Transverse colon (tissue), 4 donors: ENCODE measurements around the gene RASSF3. TPM values are rescaled to one million over a fixed set of nuclear protein-coding genes. Genes with fewer than 3 reads are reported as not detected.
A peak's percentile ranks its signal among the peaks of the same experiment; 100 is the strongest.

Source experiments
- DNase-seq: peaks from one replicate; pipeline ENCODE4 v3.0.0-alpha.2; 2019
- H3K27ac ChIP-seq, 4 donors: fragments of 200-600 bp; sonication (generic); 2 replicates each; pipeline ENCODE4 v1.5.1; 2016 to 2018; ENCODE audit warnings: inconsistent platforms in 4 of 4
- H3K27me3 ChIP-seq: fragments of 200-600 bp; sonication (generic); 2 replicates; pipeline ENCODE4 v1.5.1; 2017; ENCODE audit warnings: inconsistent platforms
- H3K36me3 ChIP-seq, 4 donors: fragments of 200-600 bp; sonication (generic); 2 replicates each; pipeline ENCODE4 v1.5.1; 2017 to 2019; ENCODE audit warnings: inconsistent platforms in 4 of 4
- H3K4me1 ChIP-seq, 4 donors: fragments of 200-600 bp; sonication (generic); 2 replicates each; pipeline ENCODE4 v1.5.1; 2017 to 2020; ENCODE audit warnings: inconsistent platforms in 4 of 4
- H3K4me3 ChIP-seq, 4 donors: fragments of 200-600 bp; sonication (generic); 1 replicate in 1 of 4; 2 replicates in 3 of 4; pipeline versions ENCODE4 v1.5.1 to v1.6.1; 2017 to 2019; ENCODE audit warnings: inconsistent platforms in 4 of 4
- H3K9me3 ChIP-seq, 2 donors: fragments of 200-600 bp; sonication (generic); 2 replicates each; pipeline ENCODE4 v1.5.1; 2017 to 2019; ENCODE audit warnings: inconsistent platforms in 2 of 2
- EP300 ChIP-seq: sonication (generic); formaldehyde crosslinking; IDR thresholded peaks from one replicate; pipeline ENCODE4 v1.6.1; 2017; ENCODE audit warnings: antibody characterized with exemption, low read depth
- POLR2A ChIP-seq: fragments of 450-650 bp; IDR thresholded peaks from one replicate; pipeline ENCODE4 v1.6.1; 2016; ENCODE audit warnings: antibody characterized with exemption, mild to moderate bottlenecking, moderate library complexity
- POLR2AphosphoS5 ChIP-seq, 3 donors: sonication (generic); formaldehyde crosslinking; IDR thresholded peaks; one replicate each; pipeline ENCODE4 v1.6.1; 2016; ENCODE audit warnings: antibody characterized with exemption in 3 of 3
- WGBS, 2 donors: methylation state at CpG; one replicate each; pipeline ENCODE4 v1.1.5; 2018; ENCODE audit warnings: low coverage in 1 of 2; 5-methylcytosine and 5-hydroxymethylcytosine counted together
- in situ Hi-C, 4 donors: fragments of 200-750 bp; cut with MboI; loops; one replicate each; pipeline versions ENCODE4 v1.15.0 to v1.15.1; 2017; ENCODE audit warnings: low sequenced_read_pairs in 3 of 4, low pct_ligation_motif_present in 1 of 4, low pct_unique_long_range_greater_than_20kb in 1 of 4
- intact Hi-C: fragments of 100-400 bp; cut with DNase I; formaldehyde crosslinking; loops from one replicate; pipeline ENCODE4 v1.15.1; 2023; ENCODE audit warnings: low total_unique reads
- total RNA-seq, 4 donors: library from RNA; depleted of rRNA; stranded (reverse); fragments of >200 nt; gene quantifications; one replicate each; pipeline ENCODE4 v1.1.0, GENCODE V29; 2016
- TF ChIP-seq, protein P1 (sequence below), 5 experiments: fragments of 200-600 bp in 3 of 5; fragments of 450-650 bp in 2 of 5; sonication (generic) in 3 of 5; IDR thresholded peaks; 1 replicate in 2 of 5; 2 replicates in 3 of 5; pipeline ENCODE4 v1.5.1; 2016 to 2017; ENCODE audit warnings: antibody characterized with exemption in 5 of 5, inconsistent platforms in 3 of 5, mild to moderate bottlenecking in 2 of 5, moderate library complexity in 1 of 5

RASSF3 gene
- total RNA-seq, 4 donors from 2014 or later = 41.6 to 83.2 (median 62.5) TPM

DNA sequence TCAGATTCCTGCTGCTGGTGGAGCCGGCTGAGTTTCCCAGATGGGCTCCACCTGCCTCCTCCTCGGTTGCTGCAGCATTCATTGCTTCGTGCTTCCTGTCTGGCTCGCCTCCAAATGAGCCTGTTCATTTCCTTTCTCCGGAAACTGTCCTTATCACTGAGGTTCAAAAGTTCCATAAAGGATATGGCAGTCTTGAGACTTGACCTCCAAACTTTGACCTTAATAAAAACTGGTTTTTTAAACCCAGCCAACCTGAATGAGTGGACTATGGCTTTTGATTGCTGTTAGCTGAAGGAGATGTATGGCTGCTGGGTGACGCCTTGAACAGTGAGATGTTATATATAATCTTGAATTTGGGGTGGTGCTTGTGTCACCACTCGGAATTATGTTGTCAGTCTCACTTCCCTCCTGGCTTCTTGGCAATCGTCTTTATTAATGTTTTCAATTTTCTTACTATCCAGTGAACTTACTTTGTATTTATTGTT lies 62.7 kb downstream of the RASSF3 start:
- intact Hi-C loops = no loop called here
- H3K4me1 ChIP-seq = peaks cover 79 to 100% (median 83%) of the 10 kb centered on the region in 4 donors
- in situ Hi-C loops = loop anchor here in 1 of 4 donors (10.0 kb wide), 1 partner anchor 48 kb away; no protein-coding TSS in a partner anchor
- no peaks in the 10 kb centered on the region for H3K9me3 ChIP-seq
- H3K27me3 ChIP-seq = no peaks in the 10 kb centered on the region
- TF ChIP-seq, protein P1, sequence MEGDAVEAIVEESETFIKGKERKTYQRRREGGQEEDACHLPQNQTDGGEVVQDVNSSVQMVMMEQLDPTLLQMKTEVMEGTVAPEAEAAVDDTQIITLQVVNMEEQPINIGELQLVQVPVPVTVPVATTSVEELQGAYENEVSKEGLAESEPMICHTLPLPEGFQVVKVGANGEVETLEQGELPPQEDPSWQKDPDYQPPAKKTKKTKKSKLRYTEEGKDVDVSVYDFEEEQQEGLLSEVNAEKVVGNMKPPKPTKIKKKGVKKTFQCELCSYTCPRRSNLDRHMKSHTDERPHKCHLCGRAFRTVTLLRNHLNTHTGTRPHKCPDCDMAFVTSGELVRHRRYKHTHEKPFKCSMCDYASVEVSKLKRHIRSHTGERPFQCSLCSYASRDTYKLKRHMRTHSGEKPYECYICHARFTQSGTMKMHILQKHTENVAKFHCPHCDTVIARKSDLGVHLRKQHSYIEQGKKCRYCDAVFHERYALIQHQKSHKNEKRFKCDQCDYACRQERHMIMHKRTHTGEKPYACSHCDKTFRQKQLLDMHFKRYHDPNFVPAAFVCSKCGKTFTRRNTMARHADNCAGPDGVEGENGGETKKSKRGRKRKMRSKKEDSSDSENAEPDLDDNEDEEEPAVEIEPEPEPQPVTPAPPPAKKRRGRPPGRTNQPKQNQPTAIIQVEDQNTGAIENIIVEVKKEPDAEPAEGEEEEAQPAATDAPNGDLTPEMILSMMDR (IDR thresholded peaks at IDR 0.05) = no peak
- peak; percentile 49 for TF ChIP-seq EP300
- peak; percentile 31 for TF ChIP-seq POLR2A
- TF ChIP-seq POLR2AphosphoS5 (IDR thresholded peaks at IDR 0.05) = peak in 2 of 3 donors; percentile 73 to 86
- no peak overlapping the region for H3K4me3 ChIP-seq
- DNase-seq = peak; percentile 93
- peak overlapping the region; percentile 80 to 90 (median 87) for H3K27ac ChIP-seq
- H3K36me3 ChIP-seq = no peaks in the 10 kb centered on the region
- 5 to 10% methylated on average over 7 to 8 of the region's 8 CpGs for WGBS, 2 donors

DNA sequence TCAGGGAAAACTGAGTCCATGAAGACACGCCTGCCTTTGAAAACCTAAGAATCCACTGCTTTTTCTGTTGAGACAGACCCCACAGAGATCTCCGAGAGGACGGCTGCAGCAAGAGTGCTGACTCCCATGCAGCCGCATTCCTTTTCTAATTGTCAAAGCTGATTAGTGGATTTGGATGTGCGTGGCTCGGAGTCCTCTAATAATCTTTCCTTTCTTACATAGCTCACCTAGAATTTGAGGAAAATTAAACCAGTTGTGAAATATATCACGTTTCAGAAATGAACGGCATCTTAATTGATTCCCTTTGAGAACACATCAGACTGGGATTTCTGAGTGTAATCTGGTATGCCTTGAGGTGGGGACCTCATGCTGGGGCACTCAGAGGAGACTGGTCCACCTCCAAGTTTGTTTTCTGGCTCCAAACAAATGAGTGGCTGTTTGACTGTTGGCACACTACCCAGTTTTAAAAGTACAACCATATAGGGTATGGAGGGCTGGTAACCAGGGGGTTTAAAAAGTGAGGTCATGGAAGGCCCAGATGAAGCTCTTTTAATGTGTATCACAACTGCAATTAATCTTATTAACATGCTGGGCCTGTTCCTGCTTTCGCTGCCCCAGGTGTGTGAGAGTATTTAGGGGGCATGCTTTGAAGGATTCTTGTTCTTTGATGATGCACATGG lies 63.3 kb downstream of the RASSF3 start:
- 75% methylated on average over 9 of the region's 9 CpGs; no CpG with 5 or more reads in 1 of the 2 donors for WGBS, 2 donors
- Histone ChIP-seq H3K4me3 (no peak overlapping the region), H3K4me1 (peaks cover 75 to 96% (median 82%) of the 10 kb centered on the region in 4 donors), H3K36me3 (no peaks in the 10 kb centered on the region), H3K27me3 (no peaks in the 10 kb centered on the region), H3K27ac (peak overlapping the region; percentile 80 to 90 (median 87)), H3K9me3 (no peaks in the 10 kb centered on the region)
- DNase-seq = no peak
- intact Hi-C loops = no loop called here
- TF ChIP-seq POLR2AphosphoS5 (IDR thresholded peaks at IDR 0.05) (peak in 2 of 3 donors; percentile 6 to 24), EP300 (no peak)
- in situ Hi-C loops = loop anchor here in 1 of 4 donors (10.0 kb wide), 1 partner anchor 49 kb away; no protein-coding TSS in a partner anchor

DNA sequence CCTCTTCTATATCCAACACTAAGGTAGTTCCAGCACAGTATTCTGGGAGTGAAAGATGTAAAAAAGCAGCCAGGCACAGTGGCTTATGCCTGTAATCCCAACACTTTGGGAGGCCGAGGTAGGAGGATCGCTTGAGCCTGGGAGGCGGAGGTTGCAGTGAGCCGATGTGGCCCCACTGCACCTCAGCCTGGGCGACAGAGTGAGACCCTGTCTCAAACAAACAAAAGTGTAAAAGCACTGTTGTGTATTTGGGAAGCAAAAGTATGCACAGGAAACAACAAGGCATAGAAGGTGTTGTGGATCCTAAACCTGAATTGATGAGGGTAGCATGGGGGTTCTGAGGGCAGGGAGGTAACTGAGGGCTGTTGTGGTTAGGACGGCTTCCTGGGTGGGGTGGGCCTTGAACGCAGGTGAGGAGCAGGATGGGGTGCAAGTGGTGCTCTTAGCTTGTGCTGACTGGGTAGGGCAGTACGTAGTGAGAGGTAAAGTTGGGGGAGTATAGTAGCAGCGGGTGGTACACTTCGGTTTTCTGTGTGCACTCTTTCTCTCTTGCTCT lies 64.2 kb downstream of the RASSF3 start:
- Histone ChIP-seq H3K27me3 (no peaks in the 10 kb centered on the region), H3K27ac (peak overlapping the region; percentile 80 to 90 (median 87)), H3K36me3 (no peaks in the 10 kb centered on the region), H3K9me3 (no peaks in the 10 kb centered on the region), H3K4me3 (no peak overlapping the region), H3K4me1 (peaks cover 76 to 96% (median 84%) of the 10 kb centered on the region in 4 donors)
- in situ Hi-C loops (loop anchor here in 1 of 4 donors (10.0 kb wide), 1 partner anchor 50 kb away; no protein-coding TSS in a partner anchor), intact Hi-C loops (no loop called here)
- no peak for TF ChIP-seq POLR2A
- TF ChIP-seq, protein P1 (IDR thresholded peaks at IDR 0.05) = no peak
- no peak for TF ChIP-seq EP300
- 75 to 87% methylated on average over 7 to 10 of the region's 10 CpGs for WGBS, 2 donors
- no peak for DNase-seq

DNA sequence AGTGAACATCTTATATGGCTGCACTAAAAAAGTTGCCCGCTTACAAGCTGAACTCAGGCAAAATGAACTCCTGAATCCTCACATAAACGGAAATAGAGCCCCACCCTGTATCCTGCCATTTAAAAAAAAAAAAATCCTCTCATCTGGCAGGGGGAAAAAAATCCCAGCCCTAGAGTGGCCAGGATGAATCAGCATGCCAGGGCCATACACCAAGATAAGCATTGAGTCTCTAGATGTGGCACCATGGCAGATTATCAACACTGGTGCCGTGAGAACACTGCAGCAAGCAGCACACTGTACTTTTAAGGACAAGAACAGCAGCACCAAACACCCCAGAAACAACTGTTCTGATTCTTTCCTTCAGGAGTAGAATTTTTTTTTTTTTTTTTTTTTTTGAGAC lies 65.5 kb downstream of the RASSF3 start:
- TF ChIP-seq POLR2AphosphoS5 (IDR thresholded peaks at IDR 0.05) = peak; percentile 9 to 68 (median 41)
- no peak for TF ChIP-seq POLR2A
- H3K4me3 ChIP-seq = no peak overlapping the region
- no peaks in the 10 kb centered on the region for H3K9me3 ChIP-seq
- intact Hi-C loops = no loop called here
- WGBS, 2 donors = 19 to 21% methylated on average over 3 of the region's 3 CpGs
- no peaks in the 10 kb centered on the region for H3K36me3 ChIP-seq
- no peaks in the 10 kb centered on the region for H3K27me3 ChIP-seq
- in situ Hi-C loops = loop anchor here in 1 of 4 donors (10.0 kb wide), 1 partner anchor 51 kb away; no protein-coding TSS in a partner anchor
- H3K4me1 ChIP-seq = peaks cover 78 to 96% (median 83%) of the 10 kb centered on the region in 4 donors
- H3K27ac ChIP-seq = peak overlapping the region; percentile 80 to 90 (median 87)
- DNase-seq = peak; percentile 55

DNA sequence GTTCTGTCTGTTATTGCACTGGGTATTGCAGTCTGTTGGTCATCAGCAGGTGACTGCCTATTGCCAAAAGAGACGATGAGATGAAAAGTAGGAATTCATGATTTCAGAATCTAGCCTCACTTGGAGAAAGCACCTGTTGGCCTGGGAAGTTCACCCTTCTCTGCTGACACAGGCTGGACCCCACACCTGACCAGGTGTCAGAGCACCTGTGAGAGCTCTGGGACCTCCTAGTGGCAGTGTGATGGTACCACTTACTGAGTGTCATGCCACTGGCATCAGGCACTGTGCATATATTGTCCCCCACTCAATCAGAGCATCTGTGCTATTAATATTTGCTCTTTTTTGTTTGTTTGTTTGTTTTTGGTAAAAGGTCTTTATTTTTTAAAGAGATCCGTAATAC lies 68.0 kb downstream of the RASSF3 start:
- intact Hi-C loops = no loop called here
- TF ChIP-seq, protein P1 (IDR thresholded peaks at IDR 0.05) = peak in 2 of 5 experiments; percentile 24 to 38
- no peak for TF ChIP-seq POLR2AphosphoS5 (IDR thresholded peaks at IDR 0.05)
- no peak for TF ChIP-seq EP300
- 70 to 89% methylated on average over 1 to 2 of the region's 2 CpGs for WGBS, 2 donors

More for the DNA sequence above, 68.0 kb downstream of the RASSF3 start:
- Histone ChIP-seq H3K4me3 (no peak overlapping the region), H3K36me3 (no peaks in the 10 kb centered on the region), H3K9me3 (no peaks in the 10 kb centered on the region), H3K4me1 (peaks cover 64 to 87% (median 70%) of the 10 kb centered on the region in 4 donors), H3K27me3 (no peaks in the 10 kb centered on the region), H3K27ac (peak overlapping the region; percentile 80 to 90 (median 87))
- DNase-seq = no peak
- in situ Hi-C loops = loop anchor here in 1 of 4 donors (10.0 kb wide), 1 partner anchor 53 kb away; no protein-coding TSS in a partner anchor
